Esophagus squamous epithelium (tissue), 4 donors: ENCODE measurements around the gene TTC28.

Source experiments
- POLR2A ChIP-seq, 4 donors: fragments of 450-650 bp; IDR thresholded peaks; one replicate each; pipeline ENCODE4 v1.6.1; 2017; ENCODE audit warnings: antibody characterized with exemption in 4 of 4, mild to moderate bottlenecking in 4 of 4, moderate library complexity in 3 of 4
- TF ChIP-seq, protein P1 (sequence below), 6 experiments: fragments of 450-650 bp in 4 of 6; fragments of 200-600 bp in 2 of 6; sonication (generic) in 2 of 6; IDR thresholded peaks; one replicate each; pipeline ENCODE4 v1.5.1; 2016 to 2019; ENCODE audit warnings: antibody characterized with exemption in 6 of 6, mild to moderate bottlenecking in 4 of 6, moderate library complexity in 4 of 6

DNA sequence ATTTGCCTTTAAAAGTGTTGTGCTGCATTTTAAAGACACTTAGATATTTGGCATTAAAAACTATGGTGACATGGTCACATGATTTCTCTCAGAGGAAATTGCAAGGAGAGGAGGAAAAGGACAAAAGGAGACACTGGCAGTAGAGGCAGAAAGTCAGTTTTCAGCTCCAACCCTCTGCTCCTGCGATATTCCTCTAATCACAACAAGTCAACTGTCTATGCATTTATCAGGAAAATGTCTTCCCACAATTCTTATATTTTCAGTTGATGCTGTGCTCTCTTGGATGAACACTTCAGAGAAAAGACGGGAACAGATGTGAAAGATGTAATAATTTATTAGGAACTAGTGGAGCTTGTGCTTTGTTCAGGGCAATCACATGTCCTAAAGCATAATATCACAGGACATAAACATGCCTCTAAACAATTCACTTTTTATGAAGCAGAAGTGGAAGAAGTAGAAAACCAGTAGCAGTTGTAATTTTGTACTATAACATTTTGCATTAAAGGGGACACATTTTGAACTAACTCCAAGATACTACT is 419.8 kb downstream of the TTC28 start:
- TF ChIP-seq, protein P1, sequence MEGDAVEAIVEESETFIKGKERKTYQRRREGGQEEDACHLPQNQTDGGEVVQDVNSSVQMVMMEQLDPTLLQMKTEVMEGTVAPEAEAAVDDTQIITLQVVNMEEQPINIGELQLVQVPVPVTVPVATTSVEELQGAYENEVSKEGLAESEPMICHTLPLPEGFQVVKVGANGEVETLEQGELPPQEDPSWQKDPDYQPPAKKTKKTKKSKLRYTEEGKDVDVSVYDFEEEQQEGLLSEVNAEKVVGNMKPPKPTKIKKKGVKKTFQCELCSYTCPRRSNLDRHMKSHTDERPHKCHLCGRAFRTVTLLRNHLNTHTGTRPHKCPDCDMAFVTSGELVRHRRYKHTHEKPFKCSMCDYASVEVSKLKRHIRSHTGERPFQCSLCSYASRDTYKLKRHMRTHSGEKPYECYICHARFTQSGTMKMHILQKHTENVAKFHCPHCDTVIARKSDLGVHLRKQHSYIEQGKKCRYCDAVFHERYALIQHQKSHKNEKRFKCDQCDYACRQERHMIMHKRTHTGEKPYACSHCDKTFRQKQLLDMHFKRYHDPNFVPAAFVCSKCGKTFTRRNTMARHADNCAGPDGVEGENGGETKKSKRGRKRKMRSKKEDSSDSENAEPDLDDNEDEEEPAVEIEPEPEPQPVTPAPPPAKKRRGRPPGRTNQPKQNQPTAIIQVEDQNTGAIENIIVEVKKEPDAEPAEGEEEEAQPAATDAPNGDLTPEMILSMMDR (IDR thresholded peaks at IDR 0.05): no peak
- no peak for TF ChIP-seq POLR2A (IDR thresholded peaks at IDR 0.05)
